ENCODE measurements around the gene CREB1. TPM values are rescaled to one million over a fixed set of nuclear protein-coding genes. Genes with fewer than 3 reads are reported as not detected.
A peak's percentile ranks its signal among the peaks of the same experiment; 100 is the strongest.
"Not testable (repeated sequence)": the region's sequence is repeated elsewhere in the genome, so short reads cannot be mapped to it uniquely, and the experiment has no call there.

The CREB1 gene
- polyA plus RNA-seq, 3 donors from 2014 or later, result 48.7 to 64.8 (median 59.4) TPM

- Mint-ChIP-seq H3K36me3 (no peaks in the 10 kb centered on the region), H3K27me3 (ENCODE audit: low read depth in 3 of 3) (peaks cover 1 to 7% (median 2%) of the 10 kb centered on the region in 3 donors), H3K9me3 (no peaks in the 10 kb centered on the region), H3K27ac (no peak overlapping the region), H3K4me3 (no peak overlapping the region), H3K4me1 (peaks cover 12 to 16% of the 10 kb centered on the region in 2 donors)
- DNase-seq, result no peak
Observed at GRCh38 chr2:207494137-207494536, 35.6 kb upstream of the CREB1 start.

GRCh38 chr2:207496936-207497335, 32.8 kb upstream of the CREB1 start:
- H3K4me3 Mint-ChIP-seq; H3K9me3 Mint-ChIP-seq; H3K27me3 Mint-ChIP-seq (ENCODE audit: low read depth in 3 of 3); H3K36me3 Mint-ChIP-seq; DNase-seq; H3K27ac Mint-ChIP-seq: not testable (repeated sequence)
- peaks cover 35 to 44% of the 10 kb centered on the region in 2 donors for H3K4me1 Mint-ChIP-seq

- no peak overlapping the region for H3K27ac Mint-ChIP-seq
- DNase-seq, result no peak
- peaks cover 2 to 9% (median 5%) of the 10 kb centered on the region in 3 donors for H3K27me3 Mint-ChIP-seq (ENCODE audit: low read depth in 3 of 3)
- H3K9me3 Mint-ChIP-seq, result no peaks in the 10 kb centered on the region
- peak overlapping the region in 1 of 5 donors; percentile 22 for H3K4me3 Mint-ChIP-seq
- peaks cover 40 to 50% of the 10 kb centered on the region in 2 donors for H3K4me1 Mint-ChIP-seq
- no peaks in the 10 kb centered on the region for H3K36me3 Mint-ChIP-seq
Observed at GRCh38 chr2:207497596-207497995, 32.2 kb upstream of the CREB1 start.

- H3K36me3 Mint-ChIP-seq, result no peaks in the 10 kb centered on the region
- H3K27ac Mint-ChIP-seq, result no peak overlapping the region
- peaks cover 40 to 57% of the 10 kb centered on the region in 2 donors for H3K4me1 Mint-ChIP-seq
- H3K27me3 Mint-ChIP-seq (ENCODE audit: low read depth in 3 of 3), result peaks cover 5 to 13% (median 6%) of the 10 kb centered on the region in 3 donors
- H3K4me3 Mint-ChIP-seq, result no peak overlapping the region
- H3K9me3 Mint-ChIP-seq, result no peaks in the 10 kb centered on the region
- no peak for DNase-seq
Observed at GRCh38 chr2:207498427-207498826, 31.3 kb upstream of the CREB1 start.

GRCh38 chr2:207499114-207499513, 30.6 kb upstream of the CREB1 start:
- H3K4me1 Mint-ChIP-seq, result peaks cover 41 to 64% of the 10 kb centered on the region in 2 donors
- H3K9me3 Mint-ChIP-seq, result no peaks in the 10 kb centered on the region
- DNase-seq, result peak; percentile 8 to 24 (median 16)
- peaks cover 5 to 13% (median 6%) of the 10 kb centered on the region in 3 donors for H3K27me3 Mint-ChIP-seq (ENCODE audit: low read depth in 3 of 3)
- peaks cover 0 to 4% (median 0%) of the 10 kb centered on the region in 3 donors for H3K36me3 Mint-ChIP-seq
- peak overlapping the region; percentile 15 to 62 (median 20) for H3K4me3 Mint-ChIP-seq
- peak overlapping the region in 1 of 6 donors; percentile 34 for H3K27ac Mint-ChIP-seq

- H3K27ac Mint-ChIP-seq, result peak overlapping the region in 4 of 6 donors; percentile 8 to 27 (median 12)
- H3K4me3 Mint-ChIP-seq, result peak overlapping the region in 2 of 5 donors; percentile 33 to 42
- peaks cover 67 to 92% of the 10 kb centered on the region in 2 donors for H3K4me1 Mint-ChIP-seq
- H3K36me3 Mint-ChIP-seq, result peaks cover 0 to 4% (median 0%) of the 10 kb centered on the region in 3 donors
- peaks cover 5 to 13% (median 6%) of the 10 kb centered on the region in 3 donors for H3K27me3 Mint-ChIP-seq (ENCODE audit: low read depth in 3 of 3)
- no peaks in the 10 kb centered on the region for H3K9me3 Mint-ChIP-seq
- DNase-seq, result peak; percentile 31 to 46 (median 39)
Observed at GRCh38 chr2:207501802-207502576, 27.8 kb upstream of the CREB1 start.

- H3K4me3 Mint-ChIP-seq, result peak overlapping the region in 1 of 5 donors; percentile 33
- no peak for DNase-seq
- H3K4me1 Mint-ChIP-seq, result peaks cover 67 to 91% of the 10 kb centered on the region in 2 donors
Observed at GRCh38 chr2:207502577-207503198, 27.1 kb upstream of the CREB1 start.

GRCh38 chr2:207503234-207503633, 26.5 kb upstream of the CREB1 start:
- Mint-ChIP-seq H3K4me3 (no peak overlapping the region), H3K9me3 (no peaks in the 10 kb centered on the region), H3K36me3 (peaks cover 0 to 4% (median 0%) of the 10 kb centered on the region in 3 donors), H3K27me3 (ENCODE audit: low read depth in 3 of 3) (peaks cover 3 to 13% (median 6%) of the 10 kb centered on the region in 3 donors), H3K4me1 (peaks cover 63 to 86% of the 10 kb centered on the region in 2 donors), H3K27ac (peak overlapping the region in 1 of 6 donors; percentile 49)
- no peak for DNase-seq

More at GRCh38 chr2:207502577-207503198, 27.1 kb upstream of the CREB1 start:
- Mint-ChIP-seq H3K27me3 (ENCODE audit: low read depth in 3 of 3) (peaks cover 5 to 13% (median 6%) of the 10 kb centered on the region in 3 donors), H3K9me3 (no peaks in the 10 kb centered on the region), H3K27ac (peak overlapping the region in 1 of 6 donors; percentile 15), H3K36me3 (peaks cover 0 to 4% (median 0%) of the 10 kb centered on the region in 3 donors)

GRCh38 chr2:207504513-207505170, 25.1 kb upstream of the CREB1 start:
- no peak for DNase-seq

GRCh38 chr2:207505171-207505570, 24.6 kb upstream of the CREB1 start:
- peaks cover 3 to 8% (median 6%) of the 10 kb centered on the region in 3 donors for H3K27me3 Mint-ChIP-seq (ENCODE audit: low read depth in 3 of 3)
- peaks cover 0 to 4% (median 0%) of the 10 kb centered on the region in 3 donors for H3K36me3 Mint-ChIP-seq
- peak overlapping the region in 4 of 5 donors; percentile 0 to 47 (median 33) for H3K4me3 Mint-ChIP-seq
- no peak for DNase-seq
- H3K27ac Mint-ChIP-seq, result peak overlapping the region in 1 of 6 donors; percentile 18
- no peaks in the 10 kb centered on the region for H3K9me3 Mint-ChIP-seq
- H3K4me1 Mint-ChIP-seq, result peaks cover 48 to 66% of the 10 kb centered on the region in 2 donors

More at GRCh38 chr2:207504513-207505170, 25.1 kb upstream of the CREB1 start:
- H3K27me3 Mint-ChIP-seq (ENCODE audit: low read depth in 3 of 3), result peaks cover 3 to 11% (median 6%) of the 10 kb centered on the region in 3 donors
- peak overlapping the region in 2 of 6 donors; percentile 4 to 18 for H3K27ac Mint-ChIP-seq
- H3K4me1 Mint-ChIP-seq, result peaks cover 53 to 71% of the 10 kb centered on the region in 2 donors
- peak overlapping the region in 4 of 5 donors; percentile 0 to 47 (median 21) for H3K4me3 Mint-ChIP-seq
- H3K36me3 Mint-ChIP-seq, result peaks cover 0 to 4% (median 0%) of the 10 kb centered on the region in 3 donors
- no peaks in the 10 kb centered on the region for H3K9me3 Mint-ChIP-seq

- no peak for DNase-seq
- Mint-ChIP-seq H3K9me3 (no peaks in the 10 kb centered on the region), H3K4me3 (peak overlapping the region in 4 of 5 donors; percentile 14 to 59 (median 40)), H3K36me3 (peaks cover 0 to 4% (median 0%) of the 10 kb centered on the region in 3 donors), H3K4me1 (peaks cover 42 to 61% of the 10 kb centered on the region in 2 donors), H3K27ac (peak overlapping the region in 3 of 6 donors; percentile 3 to 62 (median 23)), H3K27me3 (ENCODE audit: low read depth in 3 of 3) (peaks cover 3 to 8% (median 6%) of the 10 kb centered on the region in 3 donors)
Observed at GRCh38 chr2:207505728-207506127, 24.0 kb upstream of the CREB1 start.

GRCh38 chr2:207506426-207506825, 23.3 kb upstream of the CREB1 start:
- Mint-ChIP-seq H3K27ac (no peak overlapping the region), H3K4me1 (peaks cover 37 to 54% of the 10 kb centered on the region in 2 donors)
- no peak for DNase-seq

GRCh38 chr2:207510148-207510547, 19.6 kb upstream of the CREB1 start:
- no peak overlapping the region for H3K4me3 Mint-ChIP-seq
- no peak for DNase-seq
- H3K9me3 Mint-ChIP-seq, result no peaks in the 10 kb centered on the region
- H3K4me1 Mint-ChIP-seq, result peaks cover 16 to 17% of the 10 kb centered on the region in 2 donors
- no peaks in the 10 kb centered on the region for H3K27me3 Mint-ChIP-seq (ENCODE audit: low read depth in 3 of 3)
- no peaks in the 10 kb centered on the region for H3K36me3 Mint-ChIP-seq
- no peak overlapping the region for H3K27ac Mint-ChIP-seq

More at GRCh38 chr2:207506426-207506825, 23.3 kb upstream of the CREB1 start:
- no peak overlapping the region for H3K4me3 Mint-ChIP-seq
- no peaks in the 10 kb centered on the region for H3K9me3 Mint-ChIP-seq
- H3K36me3 Mint-ChIP-seq, result peaks cover 0 to 4% (median 0%) of the 10 kb centered on the region in 3 donors
- peaks cover 3 to 8% (median 6%) of the 10 kb centered on the region in 3 donors for H3K27me3 Mint-ChIP-seq (ENCODE audit: low read depth in 3 of 3)
